HepG2 (cell line): ENCODE results near the gene HMGN1. TPM values are rescaled to one million over a fixed set of nuclear protein-coding genes. Genes with fewer than 3 reads are reported as not detected.

Experiments
- ATAC-seq: fragments of 200-7000 bp; cut with Tn5 transposase; 3 replicates; pipeline ENCODE4 v1.9.1; 2020; ENCODE audit warnings: mild to moderate bottlenecking, moderate library complexity
- BruUV-seq: library from RNA; stranded (reverse); fragments of 400-500 nt; replicated peaks from 2 replicates; lab custom pipeline; 2021; lab: Mats Ljungman, UMichigan
- CTCF ChIA-PET: fragments of 300-600 bp; formaldehyde crosslinking; extraction: SDS; loops from one replicate; lab custom pipeline; 2021; ENCODE audit warnings: low total read pairs, inconsistent platforms, low intra/inter-chr PET ratio; lab: Yijun Ruan, JAX
- POLR2A ChIA-PET: fragments of 350-600 bp; sonication (Branson Sonifier 250); formaldehyde crosslinking; loops from one replicate; lab custom pipeline; 2020; ENCODE audit warnings: antibody characterized with exemption, inconsistent platforms; lab: Yijun Ruan, JAX
- DNase-seq: peaks from one replicate; pipeline ENCODE4 v3.0.0-alpha.2; 2015; ENCODE audit warnings: low spot score
- FAIRE-seq: peaks from 3 replicates; lab custom pipeline; 2011; peaks lifted over from hg19 to GRCh38; lab: Jason Lieb, UNC
- H2AFZ ChIP-seq: one replicate; pipeline ENCODE4 v1.6.1; 2011; ENCODE audit warnings: low read length, inconsistent platforms
- H3K27ac ChIP-seq: fragments of 300-600 bp; 3 replicates; pipeline ENCODE4 v1.8.0; 2011; ENCODE audit warnings: mixed run types, mild to moderate bottlenecking, mixed read lengths, low read length, inconsistent platforms; ENCODE audit not compliant: insufficient read depth; ENCODE audit errors: extremely low read length
- H3K27me3 ChIP-seq, 2 experiments: fragments of 200-600 bp in 1 of 2; 2 replicates in 1 of 2; 3 replicates in 1 of 2; pipeline versions ENCODE4 v1.6.0 to v1.8.0; 2011; ENCODE audit warnings: low read length in 2 of 2, mild to moderate bottlenecking in 2 of 2, moderate library complexity in 2 of 2, inconsistent platforms in 1 of 2; ENCODE audit not compliant: insufficient read depth in 2 of 2, control insufficient read depth in 1 of 2
- H3K36me3 ChIP-seq, 2 experiments: fragments of 200-600 bp in 1 of 2; replicated peaks in 1 of 2; 2 replicates in 1 of 2; 3 replicates in 1 of 2; pipeline versions ENCODE4 v1.5.1 to v1.8.0; 2011; ENCODE audit warnings: low read length in 2 of 2, inconsistent platforms in 1 of 2; ENCODE audit not compliant: insufficient read depth in 2 of 2, control insufficient read depth in 1 of 2
- H3K4me1 ChIP-seq: 2 replicates; pipeline ENCODE4 v1.5.1; 2012; ENCODE audit warnings: low read length, inconsistent platforms; ENCODE audit not compliant: insufficient read depth
- H3K4me2 ChIP-seq: 2 replicates; pipeline ENCODE4 v1.6.0; 2011; ENCODE audit warnings: low read depth, low read length, inconsistent platforms
- H3K4me3 ChIP-seq, 3 experiments: fragments of 200-600 bp in 1 of 3; sonication (generic), shearing (Covaris generic) in 1 of 3; replicated peaks in 1 of 3; 2 replicates each; pipeline ENCODE4 v1.5.1; 2011 to 2016; ENCODE audit warnings: low read length in 3 of 3, inconsistent platforms in 2 of 3, low read depth in 2 of 3, mild to moderate bottlenecking in 2 of 3, control low read depth in 1 of 3, mixed read lengths in 1 of 3; ENCODE audit not compliant: insufficient read depth in 1 of 3
- H3K79me2 ChIP-seq: one replicate; pipeline ENCODE4 v1.6.1; 2011; ENCODE audit warnings: low read length, inconsistent platforms; ENCODE audit not compliant: insufficient read depth
- H3K9ac ChIP-seq: 2 replicates; pipeline ENCODE4 v1.6.0; 2011; ENCODE audit warnings: mild to moderate bottlenecking, low read depth, low read length, inconsistent platforms; ENCODE audit not compliant: insufficient read depth
- H3K9me3 ChIP-seq: 2 replicates; pipeline ENCODE4 v1.5.1; 2012; ENCODE audit warnings: mild to moderate bottlenecking, low read length
- H4K20me1 ChIP-seq: 2 replicates; pipeline ENCODE4 v1.6.0; 2011; ENCODE audit warnings: inconsistent platforms, mild to moderate bottlenecking, low read length, moderate library complexity; ENCODE audit not compliant: insufficient read depth
- KLF6 ChIP-seq: IDR thresholded peaks from 2 replicates; pipeline ENCODE4 v1.8.0; 2016; ENCODE audit warnings: missing biosample characterization, missing genetic modification reagents
- MAFF ChIP-seq: IDR thresholded peaks from 2 replicates; pipeline ENCODE4 v1.6.1; 2011; ENCODE audit warnings: low read depth, low read length, improper control_type of control experiment
- MAFK ChIP-seq, 2 experiments: IDR thresholded peaks in 1 of 2; conservative IDR thresholded peaks in 1 of 2; 2 replicates each; pipeline ENCODE4 v1.6.1; 2011; ENCODE audit warnings: improper control_type of control experiment in 2 of 2, low read length in 2 of 2
- REXO4 ChIP-seq: sonication (generic); formaldehyde crosslinking; IDR thresholded peaks from 2 replicates; pipeline ENCODE4 v1.8.0; 2022; ENCODE audit warnings: missing genetic modification reagents, mild to moderate bottlenecking, borderline replicate concordance
- ZNF430 ChIP-seq: sonication (generic); formaldehyde crosslinking; IDR thresholded peaks from 2 replicates; pipeline ENCODE4 v1.9.0; 2021; ENCODE audit warnings: mild to moderate bottlenecking, missing genetic modification reagents
- ZSCAN20 ChIP-seq: sonication (generic); formaldehyde crosslinking; IDR thresholded peaks from 2 replicates; pipeline ENCODE4 v1.4.0; 2020; ENCODE audit warnings: missing genetic modification reagents, mild to moderate bottlenecking, borderline replicate concordance
- ZSCAN9 ChIP-seq: IDR thresholded peaks from 2 replicates; pipeline ENCODE4 v1.6.1; 2016; ENCODE audit warnings: borderline replicate concordance
- WGBS: methylation state at CpG from one replicate; pipeline ENCODE4 v1.1.6; 2017; ENCODE audit warnings: low lambda C conversion rate; 5-methylcytosine and 5-hydroxymethylcytosine counted together
- in situ Hi-C: cut with HindIII; loops from 2 replicates; pipeline ENCODE4 v1.10.0; 2017; ENCODE audit warnings: low pct_unique_long_range_greater_than_20kb; ENCODE audit not compliant: extremely low pct_ligation_motif_present
- intact Hi-C: fragments of 100-400 bp; cut with micrococcal nuclease; formaldehyde crosslinking; loops from one replicate; pipeline ENCODE4 v1.10.0; 2022; ENCODE audit not compliant: unreplicated experiment
- polyA plus RNA-seq, 8 experiments: library from polyadenylated mRNA; depleted of rRNA in 3 of 8; stranded (reverse) in 7 of 8; unstranded in 1 of 8; fragments of >200 nt; fragmentation: Illumina TruSeq in 4 of 8; extraction: Trizol in 4 of 8; gene quantifications; 2 replicates each; pipeline versions ENCODE4 v1.2.1 to v1.2.3, GENCODE V29; 2011 to 2016; ENCODE audit warnings: low read depth in 4 of 8, missing spikeins in 1 of 8, mixed read lengths in 1 of 8; ENCODE audit not compliant: insufficient read depth in 1 of 8
- total RNA-seq, 5 experiments: library from RNA; depleted of rRNA; stranded (reverse); fragments of >200 nt; fragmentation: Illumina TruSeq; extraction: Trizol; gene quantifications; 2 replicates each; pipeline ENCODE4 v1.2.3, GENCODE V29; 2016; ENCODE audit warnings: low read depth in 1 of 5
- TF ChIP-seq, protein P1 (sequence below): sonication (generic); formaldehyde crosslinking; IDR thresholded peaks from 2 replicates; pipeline ENCODE4 v1.4.0; 2020; ENCODE audit warnings: missing genetic modification reagents

HMGN1 gene
- total and polyA plus RNA-seq, 2 of the 13 experiments (the other 11 are each of a cell fraction or from before 2014, with no cell fraction given): 104 to 286 TPM

- TF ChIP-seq ZSCAN9 (CRISPR knock-in tag) (no peak), ZNF430 (no peak), ZSCAN20 (CRISPR knock-in tag) (no peak), KLF6 (CRISPR knock-in tag) (no peak)
- TF ChIP-seq, protein P1, sequence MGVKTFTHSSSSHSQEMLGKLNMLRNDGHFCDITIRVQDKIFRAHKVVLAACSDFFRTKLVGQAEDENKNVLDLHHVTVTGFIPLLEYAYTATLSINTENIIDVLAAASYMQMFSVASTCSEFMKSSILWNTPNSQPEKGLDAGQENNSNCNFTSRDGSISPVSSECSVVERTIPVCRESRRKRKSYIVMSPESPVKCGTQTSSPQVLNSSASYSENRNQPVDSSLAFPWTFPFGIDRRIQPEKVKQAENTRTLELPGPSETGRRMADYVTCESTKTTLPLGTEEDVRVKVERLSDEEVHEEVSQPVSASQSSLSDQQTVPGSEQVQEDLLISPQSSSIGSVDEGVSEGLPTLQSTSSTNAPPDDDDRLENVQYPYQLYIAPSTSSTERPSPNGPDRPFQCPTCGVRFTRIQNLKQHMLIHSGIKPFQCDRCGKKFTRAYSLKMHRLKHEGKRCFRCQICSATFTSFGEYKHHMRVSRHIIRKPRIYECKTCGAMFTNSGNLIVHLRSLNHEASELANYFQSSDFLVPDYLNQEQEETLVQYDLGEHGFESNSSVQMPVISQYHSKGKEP (CRISPR knock-in tag): no peak
Observed at GRCh38 chr21:39347537-39347936, 1.4 kb downstream of the HMGN1 start (continued).

GRCh38 chr21:39346671-39347331 is 2.1 kb downstream of the HMGN1 start:
- no TSS peak for BruUV-seq
- Histone ChIP-seq H3K27me3 (no peaks in the 10 kb centered on the region; a peak in 1 of 5 replicates), H4K20me1 (peaks cover 11% of the 10 kb centered on the region), H2AFZ (no peak overlapping the region), H3K36me3 (peaks cover 2 to 30% of the 10 kb centered on the region in 2 experiments; a peak in 4 of 5 replicates), H3K4me1 (peaks cover 40% of the 10 kb centered on the region), H3K4me3 (peak overlapping the region; percentile 97 to 99 (median 98); a peak in 5 of 6 replicates), H3K79me2 (peaks cover 41% of the 10 kb centered on the region), H3K27ac (no peak overlapping the region), H3K9me3 (no peaks in the 10 kb centered on the region), H3K9ac (peak overlapping the region; percentile 94), H3K4me2 (peak overlapping the region; percentile 86)
- POLR2A ChIA-PET: interaction anchor here (1.6 to 4.1 kb wide), 4 partner anchors 29 to 41 kb away, joined by 4 to 38 read pairs (median 16); partner anchors contain the start of gene BRWD1
- TF ChIP-seq MAFK (conservative IDR thresholded peaks at IDR 0.05 in 1 of 2, IDR thresholded peaks at IDR 0.05 in 1 of 2; ENCODE audit: low read length in 2 of 2) (peak; percentile 74 to 83), REXO4 (CRISPR knock-in tag) (no peak), MAFF (peak; percentile 66)
- intact Hi-C loops (no loop called here), in situ Hi-C loops (loop anchor here (5.0 to 10.0 kb wide), 2 partner anchors 40 to 98 kb away; partner anchors contain the start of gene LCA5L)
- no peak for FAIRE-seq
- WGBS: 63% methylated on average over 7 of the region's 7 CpGs
- DNase-seq: no peak
- ATAC-seq: no peak
- CTCF ChIA-PET: no interaction called here
